ENCODE results near the gene TUBB4B.

DNA sequence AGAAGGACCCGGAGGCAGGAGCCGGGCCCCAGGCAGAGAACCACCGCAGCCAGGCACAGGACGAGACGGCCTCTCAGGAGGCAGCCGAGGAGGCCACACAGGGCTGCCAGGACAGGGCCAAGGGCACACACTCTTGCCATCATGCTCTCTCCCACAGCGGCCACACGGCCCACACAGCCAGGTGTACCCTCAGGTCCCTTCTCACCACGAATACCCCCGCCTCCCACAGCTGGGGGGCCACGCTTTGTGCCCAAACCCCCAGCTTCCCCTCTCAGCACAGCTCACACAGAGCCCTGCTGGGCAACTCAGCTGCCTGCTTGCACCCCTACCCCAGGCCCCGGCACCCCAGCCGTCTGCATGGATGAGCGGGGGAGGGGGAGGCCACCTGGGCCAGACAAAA, 47.3 kb upstream of the TUBB4B start:
- TF ChIP-seq EZH2 (IDR thresholded peaks at IDR 0.05; ENCODE audit: insufficient read depth, poor library complexity, severe bottlenecking) (no peak), EZH2phosphoT487 (IDR thresholded peaks at IDR 0.05; ENCODE audit: insufficient read depth, low read depth) (no peak)
